MM.1S (cell line): ENCODE measurements around the gene SYNPO2.
A peak's percentile ranks its signal among the peaks of the same experiment; 100 is the strongest.

Source experiments
- DNase-seq: peaks from one replicate; pipeline ENCODE4 v3.0.0-alpha.2; 2015
- H2AFZ ChIP-seq: fragments of 300-600 bp; sonication (generic); 2 replicates; pipeline ENCODE4 v1.6.0; 2016; ENCODE audit warnings: antibody characterized with exemption, low read length
- H3F3A ChIP-seq: fragments of 300-600 bp; sonication (generic); 2 replicates; pipeline ENCODE4 v1.6.1; 2016; ENCODE audit warnings: mild to moderate bottlenecking, antibody characterized with exemption, low read length, moderate library complexity, mixed read lengths; ENCODE audit not compliant: insufficient read depth
- H3K27ac ChIP-seq: fragments of 300-600 bp; sonication (generic); 2 replicates; pipeline ENCODE4 v1.5.1; 2016; ENCODE audit warnings: mild to moderate bottlenecking, low read length
- H3K27me3 ChIP-seq: fragments of 300-600 bp; sonication (generic); replicated peaks from 2 replicates; pipeline ENCODE4 v1.6.0; 2016; ENCODE audit warnings: low read length; ENCODE audit not compliant: insufficient read depth
- H3K36me3 ChIP-seq: fragments of 300-600 bp; sonication (generic); replicated peaks from 2 replicates; pipeline ENCODE4 v1.6.1; 2016; ENCODE audit warnings: mild to moderate bottlenecking, low read length, mixed read lengths; ENCODE audit not compliant: insufficient read depth
- H3K4me1 ChIP-seq: fragments of 300-600 bp; sonication (generic); 2 replicates; pipeline ENCODE4 v1.6.1; 2016; ENCODE audit warnings: low read length, mixed read lengths
- H3K4me2 ChIP-seq: fragments of 300-600 bp; sonication (generic); 2 replicates; pipeline ENCODE4 v1.6.0; 2016; ENCODE audit warnings: low read depth, low read length
- H3K4me3 ChIP-seq: fragments of 300-600 bp; sonication (generic); 2 replicates; pipeline ENCODE4 v1.5.1; 2016; ENCODE audit warnings: low read length, mixed read lengths
- H3K79me2 ChIP-seq: fragments of 300-600 bp; sonication (generic); 2 replicates; pipeline ENCODE4 v1.6.1; 2016; ENCODE audit warnings: mixed run types, low read length, mixed read lengths
- H3K9ac ChIP-seq: fragments of 300-600 bp; sonication (generic); 2 replicates; pipeline ENCODE4 v1.6.1; 2016; ENCODE audit warnings: low read length, mixed read lengths
- H3K9me2 ChIP-seq: fragments of 300-600 bp; sonication (generic); replicated peaks from 2 replicates; pipeline ENCODE4 v1.6.1; 2016; ENCODE audit warnings: mild to moderate bottlenecking, low read length, mixed read lengths; ENCODE audit not compliant: insufficient read depth
- H3K9me3 ChIP-seq: fragments of 300-600 bp; sonication (generic); replicated peaks from 2 replicates; pipeline ENCODE4 v1.6.1; 2016; ENCODE audit warnings: mild to moderate bottlenecking, low read length, mixed read lengths; ENCODE audit not compliant: insufficient read depth
- H4K20me1 ChIP-seq: fragments of 300-600 bp; sonication (generic); 2 replicates; pipeline ENCODE4 v1.6.1; 2016; ENCODE audit warnings: mild to moderate bottlenecking, low read length, moderate library complexity, mixed read lengths; ENCODE audit not compliant: insufficient read depth
- CTCF ChIP-seq: fragments of 300-600 bp; sonication (generic); IDR thresholded peaks from 2 replicates; pipeline ENCODE4 v1.5.1; 2016; ENCODE audit warnings: antibody characterized with exemption, low read length, mixed read lengths
- EZH2 ChIP-seq: fragments of 300-600 bp; sonication (generic); optimal IDR thresholded peaks from 2 replicates; pipeline ENCODE3; 2017; ENCODE audit warnings: low read depth, mild to moderate bottlenecking, antibody characterized with exemption, low read length, mixed read lengths
- EZH2phosphoT487 ChIP-seq: fragments of 300-600 bp; sonication (generic); IDR thresholded peaks from 2 replicates; pipeline ENCODE4 v1.6.1; 2018; ENCODE audit warnings: antibody characterized with exemption, low read length

The SYNPO2 gene

GRCh38 chr4:118888666-118889311 lies at the start of gene SYNPO2:
TSS of gene SYNPO2 (plus strand) at chr4:118888854. CDS start at chr4:118889037, 183 bp downstream.
- Histone ChIP-seq H3K9me2 (no peaks in the 10 kb centered on the region), H3K4me2 (peak within 1 kb of the TSS; percentile 63), H3K4me3 (peak within 1 kb of the TSS; percentile 44), H3K27ac (no peak within 1 kb of the TSS), H4K20me1 (no peaks in the 10 kb centered on the region), H3K27me3 (no peaks in the 10 kb centered on the region), H3K79me2 (no peaks in the 10 kb centered on the region), H3F3A (no peaks in the 10 kb centered on the region), H3K4me1 (no peaks in the 10 kb centered on the region), H3K9me3 (no peaks in the 10 kb centered on the region), H3K9ac (no peak within 1 kb of the TSS; the same call in 1 of the 2 replicates), H2AFZ (peak within 1 kb of the TSS; percentile 55; the same call in 1 of the 2 replicates), H3K36me3 (no peaks in the 10 kb centered on the region)
- TF ChIP-seq EZH2phosphoT487 (no peak), EZH2 (no peak), CTCF (no peak)
- DNase-seq, result peak; percentile 51

- Histone ChIP-seq H4K20me1 (no peaks in the 10 kb centered on the region), H2AFZ (no peak overlapping the region), H3K36me3 (no peaks in the 10 kb centered on the region), H3K4me1 (peaks cover 4% of the 10 kb centered on the region; the same call in 1 of the 2 replicates), H3K27me3 (no peaks in the 10 kb centered on the region), H3K27ac (no peak overlapping the region), H3K9me3 (no peaks in the 10 kb centered on the region), H3F3A (peaks cover 9% of the 10 kb centered on the region), H3K9ac (no peak overlapping the region), H3K9me2 (no peaks in the 10 kb centered on the region), H3K4me2 (no peak overlapping the region), H3K4me3 (no peak overlapping the region), H3K79me2 (peaks cover 14% of the 10 kb centered on the region)
- TF ChIP-seq EZH2phosphoT487, result no peak
- 0 out of 2 replicates have a peak, but pooled peaks have one; percentile 4 for TF ChIP-seq CTCF
- no peak for DNase-seq
These were observed 49.3 kb upstream of the SYNPO2 start for GRCh38 chr4:118839221-118839927.

- no peak overlapping the region for H3K4me2 ChIP-seq
These were observed 46.6 kb upstream of the SYNPO2 start for GRCh38 chr4:118842055-118842454.

More at GRCh38 chr4:118842055-118842454, 46.6 kb upstream of the SYNPO2 start:
- Histone ChIP-seq H3K36me3 (no peaks in the 10 kb centered on the region), H3K9me3 (no peaks in the 10 kb centered on the region), H3K9me2 (no peaks in the 10 kb centered on the region), H2AFZ (no peak overlapping the region), H3K27ac (no peak overlapping the region), H3K4me3 (no peak overlapping the region), H3K9ac (no peak overlapping the region), H3K79me2 (no peaks in the 10 kb centered on the region), H4K20me1 (no peaks in the 10 kb centered on the region), H3F3A (no peaks in the 10 kb centered on the region), H3K27me3 (no peaks in the 10 kb centered on the region), H3K4me1 (no peaks in the 10 kb centered on the region)
- no peak for TF ChIP-seq EZH2
- TF ChIP-seq EZH2phosphoT487, result no peak
- TF ChIP-seq CTCF, result no peak
- DNase-seq, result no peak
